ENCODE results near the gene AGAP2.
A peak's percentile ranks its signal among the peaks of the same experiment; 100 is the strongest.

AGAP2 gene

DNA sequence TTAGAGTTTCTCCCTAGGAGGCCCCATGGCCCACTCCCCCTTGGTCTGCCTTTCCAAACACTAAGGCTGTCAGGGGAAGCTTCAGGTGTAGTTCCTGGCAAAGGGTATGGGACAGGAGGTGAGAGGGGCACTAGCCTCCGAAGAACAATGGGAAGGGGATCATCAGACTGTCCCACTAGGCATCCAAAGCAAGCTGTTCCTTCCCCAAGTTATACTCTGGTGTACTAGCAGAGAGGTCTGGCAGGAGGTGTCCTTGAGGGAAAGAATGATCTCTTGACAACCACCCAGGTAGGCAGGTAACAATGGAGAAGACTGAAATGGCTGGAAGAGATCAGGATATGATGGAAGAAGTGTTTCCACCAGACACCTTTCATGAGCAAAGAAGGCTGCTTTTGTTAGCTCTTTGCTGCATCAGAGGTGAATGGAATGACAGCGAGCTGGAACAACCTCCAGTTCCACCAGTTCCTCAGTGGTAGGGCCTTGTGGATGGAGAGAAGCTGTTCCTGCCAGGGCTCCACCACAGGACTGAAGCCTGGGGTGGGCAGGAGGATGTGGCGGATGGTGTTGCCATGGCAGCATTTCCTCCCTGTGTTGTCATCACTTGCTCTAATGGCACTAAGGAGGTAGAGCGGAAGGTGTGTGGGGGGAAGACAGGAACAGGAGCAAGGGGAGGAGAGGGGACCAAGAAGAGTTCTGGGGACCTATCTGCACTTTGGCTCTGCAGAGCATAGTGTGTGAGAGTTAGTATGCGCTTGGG is 2.3 kb upstream of the AGAP2 start:
- Mint-ChIP-seq H3K9me3 (no peaks in the 10 kb centered on the region), H3K4me3 (peak overlapping the region; percentile 90), H3K27ac (peak overlapping the region; percentile 88), H3K27me3 (ENCODE audit: low read depth) (no peaks in the 10 kb centered on the region), H3K4me1 (ENCODE audit: low read depth) (peaks cover 41% of the 10 kb centered on the region), H3K36me3 (ENCODE audit: low read depth) (peaks cover 25% of the 10 kb centered on the region)

DNA sequence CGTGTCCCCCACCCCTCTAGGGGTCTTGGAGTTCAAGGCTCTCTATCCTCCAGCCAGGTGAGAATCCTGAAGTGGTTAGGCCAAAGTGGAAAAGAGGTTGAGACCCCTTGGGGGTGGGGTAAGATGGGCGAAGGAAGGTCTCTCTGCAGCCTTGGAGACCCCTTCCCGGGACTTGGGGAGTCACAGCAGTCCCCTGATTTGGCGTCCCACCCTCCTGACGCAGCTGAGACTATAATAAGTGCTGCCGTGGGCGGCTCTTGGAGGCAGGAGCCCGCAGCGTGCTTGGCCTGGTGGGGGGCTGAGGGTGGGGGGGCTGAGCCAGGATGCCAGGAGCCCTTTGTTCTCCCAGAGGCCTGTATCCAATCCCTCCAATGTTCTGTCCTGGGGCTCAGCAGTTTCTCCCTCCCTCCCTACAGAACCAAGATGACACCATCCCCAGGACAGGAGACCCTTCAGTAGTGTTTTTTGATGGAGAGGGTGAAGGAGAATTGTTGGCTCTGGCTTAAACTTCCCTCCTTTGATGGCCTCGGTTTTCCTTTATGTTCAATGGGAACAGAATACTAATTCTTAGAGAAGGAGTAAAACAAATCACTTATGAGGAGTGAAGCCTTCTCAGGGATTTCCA is 1.5 kb upstream of the AGAP2 start:
- H3K36me3 Mint-ChIP-seq (ENCODE audit: low read depth): peaks cover 26% of the 10 kb centered on the region

DNA sequence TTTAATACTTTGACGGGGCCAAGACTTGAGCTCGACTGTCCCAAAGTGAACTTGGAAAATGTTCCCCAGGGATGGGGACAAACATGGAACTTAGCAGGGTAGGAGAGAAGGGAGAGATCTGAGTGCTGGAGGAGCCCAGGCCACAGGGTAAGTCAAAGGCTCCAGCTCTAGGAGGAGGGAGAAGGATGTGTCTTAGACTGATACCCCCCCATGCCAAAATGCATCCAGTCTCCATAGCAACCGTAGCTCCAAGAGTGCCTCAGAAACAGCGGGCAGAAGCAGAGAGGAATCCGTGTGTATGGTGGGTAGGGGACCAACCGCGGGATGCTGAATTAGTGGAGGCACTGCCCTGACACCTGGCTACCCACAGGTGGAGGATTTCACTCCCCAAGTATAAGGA is 845 bp upstream of the AGAP2 start:
- Mint-ChIP-seq H3K4me1 (ENCODE audit: low read depth) (peaks cover 38% of the 10 kb centered on the region), H3K9me3 (no peaks in the 10 kb centered on the region), H3K36me3 (ENCODE audit: low read depth) (peaks cover 29% of the 10 kb centered on the region), H3K4me3 (peak overlapping the region; percentile 71), H3K27ac (peak overlapping the region; percentile 62), H3K27me3 (ENCODE audit: low read depth) (no peaks in the 10 kb centered on the region)

More for the DNA sequence above, 1.5 kb upstream of the AGAP2 start:
- peak overlapping the region; percentile 6 for H3K27ac Mint-ChIP-seq
- no peaks in the 10 kb centered on the region for H3K9me3 Mint-ChIP-seq
- peak overlapping the region; percentile 90 for H3K4me3 Mint-ChIP-seq
- no peaks in the 10 kb centered on the region for H3K27me3 Mint-ChIP-seq (ENCODE audit: low read depth)
- H3K4me1 Mint-ChIP-seq (ENCODE audit: low read depth): peaks cover 38% of the 10 kb centered on the region

DNA sequence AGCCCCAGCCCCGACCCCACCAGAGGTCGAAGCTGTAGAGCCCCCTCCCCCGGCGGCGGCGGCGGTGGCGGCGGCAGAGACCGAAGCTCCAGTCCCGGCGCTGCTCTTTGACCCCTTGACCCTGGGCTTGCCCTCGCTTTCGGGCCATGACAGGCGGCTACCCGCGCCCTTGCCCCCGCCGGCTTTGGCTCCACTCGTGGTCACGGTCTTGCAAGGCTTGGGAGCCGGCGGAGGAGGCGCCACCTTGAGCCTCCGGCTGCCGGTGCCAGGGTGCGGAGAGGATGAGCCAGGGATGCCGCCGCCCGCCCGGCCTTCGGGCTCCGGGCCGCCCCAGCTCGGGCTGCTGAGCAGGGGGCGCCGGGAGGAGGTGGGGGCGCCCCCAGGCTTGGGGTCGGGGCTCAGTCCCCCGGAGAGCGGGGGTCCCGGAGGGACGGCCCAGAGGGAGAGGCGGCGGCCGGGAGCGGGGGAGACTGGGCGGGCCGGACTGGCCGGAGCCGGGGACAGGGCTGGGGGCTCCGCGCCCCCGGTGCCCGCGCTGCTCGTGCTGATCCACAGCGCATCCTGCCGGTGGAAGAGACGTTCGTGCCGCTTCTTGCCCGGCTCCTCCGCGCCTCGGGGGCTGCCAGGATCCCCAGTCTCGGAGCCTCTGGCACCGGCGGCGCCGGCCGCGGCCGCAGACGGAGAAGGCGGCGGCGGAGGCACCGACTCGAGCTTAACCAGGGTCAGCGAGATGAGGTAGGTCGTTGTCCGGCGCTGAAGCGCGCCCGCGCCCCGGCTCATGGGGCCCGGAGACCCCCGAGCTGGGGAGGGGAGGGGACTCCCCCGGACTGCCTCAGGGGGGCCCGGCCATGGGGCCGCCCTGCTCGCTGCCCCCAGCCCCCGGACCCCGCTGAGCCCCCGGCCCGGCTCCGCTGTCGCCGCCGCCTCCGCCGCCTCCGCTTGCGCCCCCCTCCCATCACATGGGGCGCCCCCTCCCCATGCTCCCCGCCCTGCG is 778 bp downstream of the AGAP2 start:
- Mint-ChIP-seq H3K9me3 (no peaks in the 10 kb centered on the region), H3K27ac (no peak overlapping the region), H3K27me3 (ENCODE audit: low read depth) (no peaks in the 10 kb centered on the region), H3K36me3 (ENCODE audit: low read depth) (peaks cover 38% of the 10 kb centered on the region), H3K4me1 (ENCODE audit: low read depth) (peaks cover 32% of the 10 kb centered on the region), H3K4me3 (no peak overlapping the region)

DNA sequence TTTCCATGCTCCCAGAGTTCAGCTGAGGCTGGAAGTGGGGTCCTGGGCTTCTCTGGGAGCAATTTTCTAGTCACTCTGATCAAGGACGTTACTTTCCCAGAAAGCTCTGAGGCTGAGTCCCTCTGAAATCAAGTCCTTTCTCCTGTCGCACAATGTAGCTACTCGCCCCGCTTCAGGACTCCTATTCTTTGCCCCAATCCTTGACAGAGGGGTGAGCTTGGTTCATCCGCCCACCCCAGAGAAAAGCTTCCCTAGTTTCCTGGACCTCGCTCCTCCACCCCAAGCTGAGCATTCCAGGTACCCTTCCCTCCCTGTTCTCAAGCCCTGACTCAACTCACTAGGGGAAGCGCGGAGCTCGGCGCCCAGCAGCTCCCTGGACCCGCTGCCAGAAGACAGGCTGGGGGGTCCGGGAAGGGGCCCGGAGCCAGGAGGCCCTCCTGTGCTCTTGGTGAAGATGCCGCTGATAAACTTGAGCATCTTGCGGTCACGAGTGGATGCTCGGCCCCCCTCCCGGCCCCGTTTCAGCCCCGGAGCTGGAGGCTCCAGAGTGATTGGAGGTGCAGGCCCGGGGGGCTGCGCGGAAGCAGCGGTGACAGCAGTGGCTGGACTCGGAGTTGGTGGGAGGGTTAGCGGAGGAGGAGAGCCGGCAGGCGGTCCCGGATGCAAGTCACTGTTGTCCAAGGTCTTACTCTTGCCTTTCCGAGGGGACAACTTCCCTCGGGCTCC is 1.6 kb downstream of the AGAP2 start:
- Mint-ChIP-seq H3K27me3 (ENCODE audit: low read depth) (no peaks in the 10 kb centered on the region), H3K27ac (no peak overlapping the region), H3K4me1 (ENCODE audit: low read depth) (peaks cover 28% of the 10 kb centered on the region), H3K4me3 (no peak overlapping the region), H3K9me3 (no peaks in the 10 kb centered on the region), H3K36me3 (ENCODE audit: low read depth) (peaks cover 45% of the 10 kb centered on the region)

DNA sequence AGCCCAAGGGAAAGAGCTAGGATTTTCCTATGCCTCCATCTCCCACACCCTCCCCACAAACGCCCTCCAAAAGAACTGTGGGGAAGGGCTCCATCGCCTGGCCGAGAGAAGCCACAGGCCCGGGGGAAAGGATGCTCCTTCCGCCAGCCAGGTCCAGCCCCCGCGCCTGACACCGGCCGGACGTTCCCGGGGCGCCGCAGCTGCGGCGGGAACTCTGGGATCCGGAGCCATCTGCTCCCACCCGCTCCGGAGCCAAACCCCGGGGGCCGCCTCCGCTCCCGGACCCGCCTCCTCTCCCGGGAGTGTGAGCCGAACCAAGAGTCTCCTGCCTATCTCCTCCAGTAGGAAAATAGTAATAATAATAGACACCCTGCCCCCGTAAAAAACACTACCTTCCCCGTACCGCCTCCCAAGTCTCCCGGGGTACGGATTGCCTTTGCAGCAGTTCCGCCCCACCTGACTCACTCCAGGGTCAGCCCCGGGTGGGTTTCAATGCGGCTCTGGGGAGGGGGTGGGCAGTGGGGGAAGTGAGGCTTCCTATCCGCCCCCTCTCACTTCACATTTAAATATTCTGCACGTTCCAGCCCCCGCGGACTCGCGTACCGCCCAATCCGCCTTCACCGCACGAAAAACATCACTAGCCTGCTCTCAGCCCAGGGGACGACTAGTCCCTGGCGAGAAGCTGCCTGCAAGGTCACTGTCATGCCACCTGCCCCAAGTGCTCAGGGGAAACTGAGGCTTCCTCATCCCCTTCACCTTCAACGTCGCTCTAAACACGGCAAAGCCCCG is 2.4 kb downstream of the AGAP2 start:
- Mint-ChIP-seq H3K4me3 (no peak overlapping the region), H3K4me1 (ENCODE audit: low read depth) (peaks cover 26% of the 10 kb centered on the region), H3K27me3 (ENCODE audit: low read depth) (no peaks in the 10 kb centered on the region), H3K9me3 (no peaks in the 10 kb centered on the region), H3K27ac (no peak overlapping the region), H3K36me3 (ENCODE audit: low read depth) (peaks cover 50% of the 10 kb centered on the region)

DNA sequence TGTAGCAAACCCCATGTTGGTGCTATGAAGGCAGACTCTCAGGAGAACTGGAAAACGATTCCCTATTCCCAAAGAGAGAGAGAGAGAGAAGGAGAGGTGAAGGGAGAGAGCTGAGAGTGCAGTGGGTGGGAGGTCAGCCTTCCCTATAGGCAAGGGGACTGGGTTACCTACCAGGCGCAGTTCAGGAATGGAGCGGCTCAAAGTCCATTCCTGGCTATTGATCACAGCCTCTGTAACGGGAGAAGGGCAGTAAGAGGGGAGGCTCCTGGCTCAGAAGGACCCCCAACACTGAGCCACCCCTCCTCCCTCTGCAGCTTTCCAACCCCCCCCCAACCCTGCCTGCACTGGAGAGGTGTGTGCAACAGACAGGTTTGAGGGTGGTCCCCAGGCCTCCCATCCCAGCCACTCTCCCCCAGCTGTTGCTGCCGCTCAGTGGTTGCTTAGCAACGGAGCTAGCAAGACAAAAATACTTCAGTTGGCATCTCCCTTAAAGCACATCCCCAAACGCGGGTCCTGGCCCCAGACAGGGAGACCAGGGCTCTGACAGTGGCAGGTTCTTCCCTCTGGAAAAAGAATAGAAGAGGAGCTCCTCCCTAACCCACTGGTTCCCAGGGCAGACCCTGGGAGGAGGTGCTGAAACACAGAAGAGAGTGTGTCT is 3.2 kb downstream of the AGAP2 start:
- Mint-ChIP-seq H3K36me3 (ENCODE audit: low read depth) (peaks cover 51% of the 10 kb centered on the region), H3K4me3 (no peak overlapping the region), H3K27ac (peak overlapping the region; percentile 5), H3K4me1 (ENCODE audit: low read depth) (peaks cover 19% of the 10 kb centered on the region), H3K9me3 (no peaks in the 10 kb centered on the region), H3K27me3 (ENCODE audit: low read depth) (no peaks in the 10 kb centered on the region)

DNA sequence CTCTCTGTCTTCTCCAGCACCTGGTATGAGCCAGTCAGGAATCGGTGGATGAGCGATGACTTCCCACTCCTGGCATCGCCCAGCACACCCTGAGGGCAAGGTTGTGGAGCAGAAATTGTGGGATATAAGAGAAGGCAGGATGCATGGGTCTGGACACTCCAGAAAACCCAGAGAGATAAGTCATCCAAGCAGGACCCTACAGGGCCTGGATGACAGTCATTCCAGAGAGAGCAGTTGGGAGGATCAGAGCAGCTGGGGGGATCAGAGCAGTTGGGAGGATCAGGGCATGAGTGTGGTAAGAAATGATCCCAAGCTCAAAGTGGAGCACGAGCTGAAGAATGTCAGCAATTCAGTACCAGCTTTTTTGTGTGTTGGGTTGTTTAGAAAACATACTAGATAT is 4.0 kb downstream of the AGAP2 start:
- Mint-ChIP-seq H3K36me3 (ENCODE audit: low read depth) (peaks cover 55% of the 10 kb centered on the region), H3K27ac (no peak overlapping the region)

DNA sequence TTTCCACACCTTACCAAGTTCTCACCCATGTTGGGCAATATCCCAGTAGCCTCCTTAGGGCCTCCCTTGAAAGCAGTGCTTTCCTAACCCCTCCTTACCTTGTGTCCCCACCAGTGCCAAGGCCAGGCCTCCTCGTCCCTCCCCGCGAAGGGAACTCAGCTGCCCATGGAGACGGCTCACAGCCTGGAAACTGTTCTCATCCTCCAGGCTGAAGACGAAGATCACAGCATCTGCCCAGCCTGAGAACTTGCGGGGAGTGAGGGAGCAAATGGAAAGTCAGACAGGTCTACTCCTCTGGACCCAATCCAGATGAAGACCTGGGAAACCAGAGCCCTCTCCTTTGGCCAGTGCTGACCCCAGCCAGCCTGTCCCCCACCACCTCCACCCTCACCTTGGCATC is 4.6 kb downstream of the AGAP2 start:
- Mint-ChIP-seq H3K9me3 (no peaks in the 10 kb centered on the region), H3K27ac (no peak overlapping the region), H3K4me1 (ENCODE audit: low read depth) (peaks cover 12% of the 10 kb centered on the region), H3K36me3 (ENCODE audit: low read depth) (peaks cover 51% of the 10 kb centered on the region), H3K4me3 (no peak overlapping the region), H3K27me3 (ENCODE audit: low read depth) (no peaks in the 10 kb centered on the region)

More for the DNA sequence above, 4.0 kb downstream of the AGAP2 start:
- Mint-ChIP-seq H3K9me3 (no peaks in the 10 kb centered on the region), H3K27me3 (ENCODE audit: low read depth) (no peaks in the 10 kb centered on the region), H3K4me1 (ENCODE audit: low read depth) (peaks cover 18% of the 10 kb centered on the region), H3K4me3 (no peak overlapping the region)

DNA sequence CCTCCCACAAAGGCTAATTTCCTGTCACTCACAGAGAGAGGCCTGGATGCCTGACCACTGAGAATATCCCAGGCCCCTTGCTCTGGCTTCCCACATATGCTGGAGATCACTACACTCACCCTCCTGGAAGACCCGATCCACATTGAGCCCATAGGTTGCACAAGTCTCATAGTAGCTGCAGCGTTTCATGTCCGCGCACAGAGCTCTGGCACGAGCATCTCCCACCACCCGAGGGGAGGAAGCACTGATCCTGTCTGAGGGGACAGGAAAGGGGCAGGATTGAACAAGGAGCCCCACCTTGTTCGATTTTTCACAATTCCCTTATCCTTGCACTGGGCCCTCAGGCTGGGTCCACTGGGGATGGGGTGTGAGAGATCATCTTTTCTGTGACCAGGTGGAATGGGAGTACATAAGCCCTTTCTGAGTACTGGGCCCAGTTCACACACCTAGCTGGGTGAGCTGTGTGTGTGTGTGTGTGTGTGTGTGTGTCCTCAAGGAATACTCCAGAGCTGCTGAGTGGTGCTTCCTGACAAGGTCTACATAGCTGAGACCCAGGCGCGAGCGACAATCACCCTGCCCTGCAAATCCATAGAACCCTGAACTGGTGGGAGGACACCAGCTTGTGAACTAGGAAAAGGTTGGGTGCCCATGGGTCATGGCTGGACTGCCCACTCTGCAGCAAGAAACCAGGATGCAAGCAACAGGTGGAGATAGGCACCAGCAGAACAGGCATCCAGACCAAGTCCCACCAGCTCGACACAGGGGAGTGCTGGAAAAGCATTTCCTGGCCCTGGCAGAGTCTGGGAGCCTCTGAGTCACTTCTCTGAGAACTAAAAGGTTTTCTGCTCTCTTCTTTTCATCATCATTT is 5.6 kb downstream of the AGAP2 start:
- H3K4me3 Mint-ChIP-seq: no peak overlapping the region
- H3K27me3 Mint-ChIP-seq (ENCODE audit: low read depth): no peaks in the 10 kb centered on the region
- no peak overlapping the region for H3K27ac Mint-ChIP-seq
- no peaks in the 10 kb centered on the region for H3K9me3 Mint-ChIP-seq
- H3K36me3 Mint-ChIP-seq (ENCODE audit: low read depth): peaks cover 55% of the 10 kb centered on the region
- peaks cover 14% of the 10 kb centered on the region for H3K4me1 Mint-ChIP-seq (ENCODE audit: low read depth)

DNA sequence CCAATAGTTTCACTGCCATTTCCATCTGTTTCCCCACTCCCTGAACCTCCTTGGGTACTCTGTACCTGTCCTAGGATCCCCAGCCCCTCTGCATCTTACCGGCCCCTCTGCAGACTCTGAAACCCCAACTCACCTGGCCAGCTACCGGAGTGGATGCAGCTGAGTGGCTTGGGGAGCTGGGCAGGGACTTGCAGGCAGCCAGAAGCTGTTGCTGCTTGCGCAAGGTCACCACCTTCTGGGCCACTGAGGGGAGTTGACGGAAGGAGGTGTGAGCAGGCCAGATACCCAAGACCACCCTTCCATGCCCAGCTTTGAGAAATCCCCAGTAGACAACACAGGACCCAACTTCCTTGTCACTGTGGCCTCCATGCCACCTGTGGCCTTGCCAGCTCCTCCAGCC is 6.3 kb downstream of the AGAP2 start:
- H3K4me1 Mint-ChIP-seq (ENCODE audit: low read depth): peaks cover 14% of the 10 kb centered on the region
- no peak overlapping the region for H3K27ac Mint-ChIP-seq
- H3K36me3 Mint-ChIP-seq (ENCODE audit: low read depth): peaks cover 58% of the 10 kb centered on the region
- no peaks in the 10 kb centered on the region for H3K9me3 Mint-ChIP-seq
- H3K27me3 Mint-ChIP-seq (ENCODE audit: low read depth): no peaks in the 10 kb centered on the region
- H3K4me3 Mint-ChIP-seq: no peak overlapping the region

DNA sequence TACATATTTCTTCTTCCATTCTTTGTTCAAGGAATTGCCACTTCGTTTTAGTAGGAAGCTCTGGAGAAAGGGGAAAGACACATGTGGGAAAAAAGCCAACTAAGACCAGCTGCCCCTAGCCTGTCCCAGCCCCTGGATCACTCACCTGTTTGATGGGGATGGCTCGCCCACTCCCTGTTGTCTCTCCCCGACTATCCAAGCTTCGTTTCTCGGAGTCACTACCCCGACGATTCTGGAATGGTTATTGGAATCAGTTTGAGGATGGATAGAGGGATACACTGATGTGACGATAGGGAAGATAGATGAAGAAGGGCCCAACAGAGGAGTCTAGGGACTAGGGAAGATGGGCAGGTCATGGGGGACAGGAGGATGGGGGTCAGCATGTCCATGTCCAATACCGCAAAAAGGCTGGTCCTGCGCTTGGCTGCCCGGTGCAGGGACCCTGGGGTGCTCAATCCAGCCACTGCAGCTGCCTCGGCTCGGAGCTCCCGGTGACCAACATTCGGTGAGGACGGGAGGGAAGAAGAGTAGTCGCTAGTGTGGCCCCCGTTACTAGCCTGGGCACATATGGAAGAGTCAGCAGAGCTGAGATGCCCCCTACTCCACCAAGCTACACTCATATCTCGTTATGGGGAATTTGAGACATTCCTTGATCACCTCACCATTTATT is 7.0 kb downstream of the AGAP2 start:
- no peak overlapping the region for H3K27ac Mint-ChIP-seq
- no peaks in the 10 kb centered on the region for H3K9me3 Mint-ChIP-seq
- no peaks in the 10 kb centered on the region for H3K27me3 Mint-ChIP-seq (ENCODE audit: low read depth)
- no peak overlapping the region for H3K4me3 Mint-ChIP-seq
- peaks cover 54% of the 10 kb centered on the region for H3K36me3 Mint-ChIP-seq (ENCODE audit: low read depth)
- peaks cover 10% of the 10 kb centered on the region for H3K4me1 Mint-ChIP-seq (ENCODE audit: low read depth)
